D721Med (cell line): ENCODE data around the gene MAMLD1.

Experiments used
- DNase-seq: peaks from one replicate; pipeline ENCODE4 v3.0.0; 2011; ENCODE audit warnings: low spot score; ENCODE audit not compliant: insufficient read length
- FAIRE-seq: peaks from 2 replicates; lab custom pipeline; 2011; peaks lifted over from hg19 to GRCh38; lab: Jason Lieb, UNC
- TF ChIP-seq, protein P1 (sequence below): IDR thresholded peaks from 2 replicates; pipeline ENCODE4 v1.5.1; 2012; ENCODE audit warnings: mild to moderate bottlenecking, control low read depth; ENCODE audit not compliant: insufficient read depth; ENCODE audit errors: missing control alignments

The MAMLD1 gene

DNA sequence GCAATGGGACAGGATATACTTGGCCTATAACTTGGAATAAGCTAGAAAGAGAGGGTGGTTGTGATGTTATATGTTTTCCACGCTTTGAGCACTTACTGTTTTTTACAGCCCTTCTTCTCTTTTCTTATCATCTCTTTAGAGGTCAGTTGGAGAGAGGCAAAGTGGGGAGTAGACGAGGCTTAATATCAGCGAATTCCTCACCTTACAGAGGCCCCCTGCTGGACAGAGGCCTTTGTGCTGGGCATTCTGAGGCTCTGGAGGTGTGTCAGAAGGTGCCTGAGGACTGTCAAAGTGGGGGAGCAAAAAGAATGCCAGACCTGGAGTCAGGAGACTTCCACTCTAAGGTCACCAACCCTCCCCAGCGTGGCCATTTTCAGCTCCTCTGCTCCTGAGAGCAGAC is 42.5 kb downstream of the MAMLD1 start:
- TF ChIP-seq, protein P1, sequence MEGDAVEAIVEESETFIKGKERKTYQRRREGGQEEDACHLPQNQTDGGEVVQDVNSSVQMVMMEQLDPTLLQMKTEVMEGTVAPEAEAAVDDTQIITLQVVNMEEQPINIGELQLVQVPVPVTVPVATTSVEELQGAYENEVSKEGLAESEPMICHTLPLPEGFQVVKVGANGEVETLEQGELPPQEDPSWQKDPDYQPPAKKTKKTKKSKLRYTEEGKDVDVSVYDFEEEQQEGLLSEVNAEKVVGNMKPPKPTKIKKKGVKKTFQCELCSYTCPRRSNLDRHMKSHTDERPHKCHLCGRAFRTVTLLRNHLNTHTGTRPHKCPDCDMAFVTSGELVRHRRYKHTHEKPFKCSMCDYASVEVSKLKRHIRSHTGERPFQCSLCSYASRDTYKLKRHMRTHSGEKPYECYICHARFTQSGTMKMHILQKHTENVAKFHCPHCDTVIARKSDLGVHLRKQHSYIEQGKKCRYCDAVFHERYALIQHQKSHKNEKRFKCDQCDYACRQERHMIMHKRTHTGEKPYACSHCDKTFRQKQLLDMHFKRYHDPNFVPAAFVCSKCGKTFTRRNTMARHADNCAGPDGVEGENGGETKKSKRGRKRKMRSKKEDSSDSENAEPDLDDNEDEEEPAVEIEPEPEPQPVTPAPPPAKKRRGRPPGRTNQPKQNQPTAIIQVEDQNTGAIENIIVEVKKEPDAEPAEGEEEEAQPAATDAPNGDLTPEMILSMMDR: no peak
- DNase-seq (no peak), FAIRE-seq (no peak)

GRCh38 chrX:150406596-150406995 is 43.5 kb downstream of the MAMLD1 start:
- TF ChIP-seq, protein P1: no peak
- DNase-seq (no peak), FAIRE-seq (no peak)

- TF ChIP-seq, protein P1: no peak
- FAIRE-seq: no peak
- DNase-seq: no peak
Measured at GRCh38 chrX:150408007-150408406, 44.9 kb downstream of the MAMLD1 start.

DNA sequence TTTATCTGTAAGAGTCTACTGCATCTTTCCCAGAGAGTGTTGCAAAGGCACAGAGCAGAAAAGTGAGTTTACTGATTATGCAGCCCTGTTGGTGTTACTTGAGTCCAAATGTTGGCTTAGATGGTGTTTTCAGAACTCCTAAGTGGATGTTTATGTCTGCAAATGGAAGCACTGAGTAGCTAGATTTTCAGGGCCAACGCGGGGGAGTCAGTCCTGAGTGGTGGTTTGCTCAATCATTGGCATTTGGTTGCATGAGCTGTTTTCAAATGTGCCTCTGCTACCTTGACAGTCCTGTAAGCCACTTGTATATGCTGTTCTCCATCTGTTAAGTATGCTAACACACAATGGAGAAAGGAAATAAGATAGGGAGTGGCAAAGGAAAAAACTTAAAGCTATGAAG is 45.4 kb downstream of the MAMLD1 start:
- no peak for FAIRE-seq
- DNase-seq: no peak
- TF ChIP-seq, protein P1: no peak

- TF ChIP-seq, protein P1: no peak
- DNase-seq: no peak
- no peak for FAIRE-seq
Measured at GRCh38 chrX:150409486-150409885, 46.4 kb downstream of the MAMLD1 start.

GRCh38 chrX:150409964-150410363 is 46.8 kb downstream of the MAMLD1 start:
- FAIRE-seq (no peak), DNase-seq (no peak)
- TF ChIP-seq, protein P1: no peak

DNA sequence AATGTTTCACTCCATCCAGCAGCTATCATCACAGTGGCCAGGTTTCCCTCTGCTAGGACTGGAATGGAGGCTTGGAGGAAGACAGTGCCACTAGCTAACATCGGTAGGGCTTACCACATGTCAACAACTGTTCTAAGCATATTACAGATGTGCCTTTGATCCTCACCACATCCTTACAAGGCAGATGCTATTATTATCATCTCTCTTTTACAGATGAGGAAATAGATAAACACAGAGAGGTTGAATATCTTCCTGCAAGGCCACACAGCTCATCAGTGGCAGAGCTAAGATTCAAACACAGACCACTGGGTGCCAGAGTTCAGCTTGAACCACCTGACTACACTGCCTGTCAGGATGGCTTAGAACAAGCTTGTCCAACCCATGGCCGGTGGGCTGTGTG is 47.4 kb downstream of the MAMLD1 start:
- FAIRE-seq (no peak), DNase-seq (no peak)
- TF ChIP-seq, protein P1: no peak
